HFF-Myc (cell line): ENCODE data around the gene CD99L2.

Source experiments
- DNase-seq: peaks from one replicate; pipeline ENCODE4 v3.0.0-alpha.2; 2011; ENCODE audit warnings: low read depth; ENCODE audit errors: extremely low read depth
- H3K4me3 ChIP-seq: replicated peaks from 2 replicates; pipeline ENCODE4 v1.5.1; 2011; ENCODE audit warnings: low read depth, mild to moderate bottlenecking, control low read depth, low read length
- TF ChIP-seq, protein P1 (sequence below): IDR thresholded peaks from 2 replicates; pipeline ENCODE4 v1.5.1; 2012; ENCODE audit warnings: mild to moderate bottlenecking, low read depth, low read length, control low read depth; ENCODE audit errors: missing control alignments

Gene CD99L2

DNA sequence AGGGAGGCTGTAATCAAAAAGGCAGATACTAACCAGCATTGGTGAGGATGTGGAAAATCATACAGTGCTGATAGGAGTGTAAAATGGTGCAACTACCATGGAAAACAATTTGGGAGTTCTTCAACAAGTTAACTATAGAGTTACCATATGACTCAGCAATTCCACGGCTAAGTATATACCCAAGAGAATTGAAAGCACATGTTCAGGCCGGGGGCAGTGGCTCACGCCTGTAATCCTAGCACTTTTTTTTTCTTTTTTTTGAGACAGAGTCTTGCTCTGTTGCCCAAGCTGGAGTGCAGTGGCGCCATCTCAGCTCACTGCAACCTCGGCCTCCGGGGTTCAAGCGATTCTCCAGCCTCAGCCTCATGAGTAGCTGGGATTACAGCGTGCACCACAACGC is 15.0 kb upstream of the CD99L2 start:
- no peak overlapping the region for H3K4me3 ChIP-seq
- TF ChIP-seq, protein P1, sequence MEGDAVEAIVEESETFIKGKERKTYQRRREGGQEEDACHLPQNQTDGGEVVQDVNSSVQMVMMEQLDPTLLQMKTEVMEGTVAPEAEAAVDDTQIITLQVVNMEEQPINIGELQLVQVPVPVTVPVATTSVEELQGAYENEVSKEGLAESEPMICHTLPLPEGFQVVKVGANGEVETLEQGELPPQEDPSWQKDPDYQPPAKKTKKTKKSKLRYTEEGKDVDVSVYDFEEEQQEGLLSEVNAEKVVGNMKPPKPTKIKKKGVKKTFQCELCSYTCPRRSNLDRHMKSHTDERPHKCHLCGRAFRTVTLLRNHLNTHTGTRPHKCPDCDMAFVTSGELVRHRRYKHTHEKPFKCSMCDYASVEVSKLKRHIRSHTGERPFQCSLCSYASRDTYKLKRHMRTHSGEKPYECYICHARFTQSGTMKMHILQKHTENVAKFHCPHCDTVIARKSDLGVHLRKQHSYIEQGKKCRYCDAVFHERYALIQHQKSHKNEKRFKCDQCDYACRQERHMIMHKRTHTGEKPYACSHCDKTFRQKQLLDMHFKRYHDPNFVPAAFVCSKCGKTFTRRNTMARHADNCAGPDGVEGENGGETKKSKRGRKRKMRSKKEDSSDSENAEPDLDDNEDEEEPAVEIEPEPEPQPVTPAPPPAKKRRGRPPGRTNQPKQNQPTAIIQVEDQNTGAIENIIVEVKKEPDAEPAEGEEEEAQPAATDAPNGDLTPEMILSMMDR = no peak
- peak; percentile 50 for DNase-seq

DNA sequence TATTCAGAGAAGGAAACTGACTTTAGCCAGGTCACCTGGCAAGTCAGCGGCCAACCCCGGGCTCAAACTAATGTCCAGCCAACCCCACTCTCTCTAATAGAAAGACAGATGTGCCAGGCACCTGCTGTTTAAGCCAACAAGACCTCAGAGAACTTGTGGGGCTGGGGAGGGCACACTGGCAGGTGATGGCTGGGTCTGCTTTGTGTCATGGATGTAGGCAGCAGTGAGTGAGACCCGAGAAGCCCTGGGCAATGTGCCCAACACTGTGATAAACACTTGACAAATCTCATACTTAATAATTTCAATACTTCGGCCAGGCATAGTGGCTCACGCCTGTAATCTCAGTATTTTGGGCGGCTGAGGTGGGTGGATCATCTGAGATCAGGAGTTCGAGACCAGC is 9.0 kb upstream of the CD99L2 start:
- DNase-seq = no peak
- H3K4me3 ChIP-seq = no peak overlapping the region
- TF ChIP-seq, protein P1 = no peak

- DNase-seq = no peak
- no peak overlapping the region for H3K4me3 ChIP-seq
- TF ChIP-seq, protein P1 = no peak
Measured at GRCh38 chrX:150906694-150907093, 8.2 kb upstream of the CD99L2 start.

- H3K4me3 ChIP-seq = no peak overlapping the region
- TF ChIP-seq, protein P1 = no peak
- DNase-seq = no peak
Measured at GRCh38 chrX:150905293-150905692, 6.8 kb upstream of the CD99L2 start.

DNA sequence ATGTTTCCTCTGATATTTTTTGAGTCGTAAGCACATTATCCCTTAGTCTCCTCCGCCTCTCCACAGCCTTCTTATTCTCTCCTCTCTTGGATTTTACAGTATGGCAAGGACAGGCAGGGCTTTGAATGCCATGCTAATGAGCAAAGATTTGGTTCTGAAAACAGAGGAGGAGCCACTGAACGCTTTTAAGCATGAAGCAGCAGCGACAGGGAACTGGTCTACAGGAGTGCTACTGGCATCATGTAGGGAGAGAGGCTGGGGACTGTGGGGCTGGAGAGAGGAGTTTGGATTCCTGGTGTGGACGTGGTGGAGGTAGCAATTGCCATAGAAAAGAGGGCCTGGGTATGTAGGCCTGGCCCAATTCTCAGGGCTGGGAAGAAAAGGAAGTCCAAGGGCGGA is 4.6 kb upstream of the CD99L2 start:
- DNase-seq = no peak
- H3K4me3 ChIP-seq = no peak overlapping the region
- TF ChIP-seq, protein P1 = no peak

DNA sequence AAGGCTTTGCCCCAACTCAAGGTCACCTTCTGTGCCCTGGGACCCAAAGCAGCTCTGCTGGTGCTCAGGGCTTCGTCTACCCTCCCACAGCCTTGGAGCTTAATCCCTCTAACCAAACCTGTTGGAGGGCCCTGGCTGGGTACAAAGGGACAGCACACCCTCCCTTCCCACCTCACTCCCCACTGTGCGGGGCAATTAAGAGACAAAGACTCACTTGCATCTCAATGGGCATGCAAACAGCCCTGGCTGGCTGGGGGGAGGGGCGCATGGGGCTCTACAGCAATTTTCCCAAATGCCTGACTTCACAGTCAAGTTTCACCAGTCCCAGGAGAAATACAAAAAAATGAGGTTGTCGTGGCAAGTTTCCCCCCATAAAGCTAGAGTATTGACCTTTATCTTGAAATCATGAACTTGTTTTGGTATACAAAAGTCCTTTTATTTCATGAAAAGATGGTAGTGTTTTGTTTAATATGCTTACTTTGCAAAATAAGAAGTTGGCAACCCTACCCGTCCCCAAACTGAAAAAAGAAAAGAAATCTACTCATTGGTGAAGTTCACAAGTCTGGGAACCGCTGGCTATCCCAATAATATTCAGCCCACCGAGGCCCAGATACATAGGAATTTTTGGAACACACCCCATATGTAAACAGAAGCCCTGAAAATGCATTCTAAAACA is 4.1 kb upstream of the CD99L2 start:
- TF ChIP-seq, protein P1 = no peak
- H3K4me3 ChIP-seq = no peak overlapping the region

More for the DNA sequence above, 4.1 kb upstream of the CD99L2 start:
- no peak for DNase-seq
